CD14-positive monocyte (primary cell): Measurements from ENCODE around the gene CUX1. TPM values are rescaled to one million over a fixed set of nuclear protein-coding genes. Genes with fewer than 3 reads are reported as not detected.

Experiments
- DNase-seq, 3 donors: peaks; one replicate each; pipeline ENCODE4 v3.0.0-alpha.2; 2011 to 2022
- H2AFZ ChIP-seq: 2 replicates; pipeline ENCODE4 v1.6.0; 2012; ENCODE audit warnings: mild to moderate bottlenecking, low read depth, low read length, inconsistent platforms; ENCODE audit not compliant: insufficient read depth, poor library complexity, severe bottlenecking
- H3K27ac ChIP-seq, 2 donors: 1 replicate in 1 of 2; 2 replicates in 1 of 2; pipeline ENCODE4 v1.5.1; 2012 to 2013; ENCODE audit warnings: low read length in 2 of 2, control low read depth in 1 of 2, inconsistent platforms in 1 of 2, low read depth in 1 of 2, mild to moderate bottlenecking in 1 of 2
- H3K27me3 ChIP-seq, 2 donors: one replicate each; pipeline versions ENCODE4 v1.6.0 to v1.6.1; 2011 to 2013; ENCODE audit warnings: low read length in 2 of 2; ENCODE audit not compliant: control insufficient read depth in 2 of 2, insufficient read depth in 2 of 2
- H3K36me3 ChIP-seq, 2 donors: replicated peaks in 1 of 2; 1 replicate in 1 of 2; 2 replicates in 1 of 2; pipeline versions ENCODE4 v1.5.1 to v1.6.1; 2012 to 2013; ENCODE audit warnings: low read length in 2 of 2, control low read depth in 1 of 2, inconsistent platforms in 1 of 2, mild to moderate bottlenecking in 1 of 2; ENCODE audit not compliant: insufficient read depth in 2 of 2, control insufficient read depth in 1 of 2
- H3K4me1 ChIP-seq, 2 donors: 1 replicate in 1 of 2; 2 replicates in 1 of 2; pipeline versions ENCODE4 v1.5.1 to v1.6.1; 2012 to 2013; ENCODE audit warnings: low read length in 2 of 2, control low read depth in 1 of 2, inconsistent platforms in 1 of 2, mild to moderate bottlenecking in 1 of 2, moderate library complexity in 1 of 2; ENCODE audit not compliant: insufficient read depth in 2 of 2, control insufficient read depth in 1 of 2
- H3K4me2 ChIP-seq: replicated peaks from 2 replicates; pipeline ENCODE3; 2012; ENCODE audit warnings: low read length, moderate library complexity, mild to moderate bottlenecking; ENCODE audit not compliant: poor library complexity, severe bottlenecking; ENCODE audit errors: extremely low read depth
- H3K4me3 ChIP-seq, 3 experiments: fragments of 200-600 bp in 1 of 3; sonication (generic) in 1 of 3; replicated peaks in 1 of 3; 1 replicate in 2 of 3; 2 replicates in 1 of 3; pipeline ENCODE4 v1.5.1; 2011 to 2013; ENCODE audit warnings: low read length in 3 of 3, mild to moderate bottlenecking in 3 of 3, control low read depth in 2 of 3, low read depth in 2 of 3, inconsistent platforms in 1 of 3, moderate library complexity in 1 of 3
- H3K79me2 ChIP-seq: 2 replicates; pipeline ENCODE4 v1.6.0; 2012; ENCODE audit warnings: mild to moderate bottlenecking, control low read depth, inconsistent platforms, low read length, moderate library complexity; ENCODE audit not compliant: insufficient read depth
- H3K9ac ChIP-seq: 2 replicates; pipeline ENCODE4 v1.6.0; 2017; ENCODE audit warnings: low read length, mild to moderate bottlenecking; ENCODE audit not compliant: insufficient read depth, poor library complexity, severe bottlenecking
- H3K9me3 ChIP-seq, 2 donors: replicated peaks in 1 of 2; 1 replicate in 1 of 2; 2 replicates in 1 of 2; pipeline versions ENCODE4 v1.5.1 to v1.6.1; 2012 to 2013; ENCODE audit warnings: low read length in 2 of 2, control low read depth in 1 of 2; ENCODE audit not compliant: control insufficient read depth in 1 of 2, insufficient read depth in 1 of 2
- H4K20me1 ChIP-seq: 2 replicates; pipeline ENCODE4 v1.6.0; 2012; ENCODE audit warnings: mild to moderate bottlenecking, low read length, control low read depth, moderate library complexity; ENCODE audit not compliant: insufficient read depth
- H3K27ac Mint-ChIP-seq, 7 donors: one replicate each; pipeline ENCODE4 v1.8.0; 2020; ENCODE audit warnings: mild to moderate bottlenecking in 7 of 7, mixed read lengths in 7 of 7, moderate library complexity in 6 of 7, inconsistent platforms in 2 of 7
- H3K27me3 Mint-ChIP-seq, 3 donors: one replicate each; pipeline ENCODE4 v1.8.0; 2021 to 2022; ENCODE audit warnings: low read depth in 3 of 3, mild to moderate bottlenecking in 3 of 3, mixed read lengths in 3 of 3, moderate library complexity in 3 of 3, inconsistent platforms in 1 of 3
- H3K36me3 Mint-ChIP-seq, 2 donors: one replicate each; pipeline ENCODE4 v1.8.0; 2020; ENCODE audit warnings: mixed read lengths in 2 of 2, inconsistent platforms in 1 of 2, mild to moderate bottlenecking in 1 of 2
- H3K4me1 Mint-ChIP-seq: one replicate; pipeline ENCODE4 v1.8.0; 2020; ENCODE audit warnings: mild to moderate bottlenecking, mixed read lengths
- H3K4me3 Mint-ChIP-seq, 2 donors: one replicate each; pipeline ENCODE4 v1.8.0; 2020; ENCODE audit warnings: mild to moderate bottlenecking in 2 of 2, mixed read lengths in 2 of 2, moderate library complexity in 1 of 2
- H3K9me3 Mint-ChIP-seq, 7 donors: one replicate each; pipeline ENCODE4 v1.8.0; 2020 to 2022; ENCODE audit warnings: mixed read lengths in 7 of 7, mild to moderate bottlenecking in 6 of 7, moderate library complexity in 6 of 7, inconsistent platforms in 2 of 7
- WGBS: methylation state at CpG from one replicate; pipeline ENCODE4 v1.1.5; 2013; ENCODE audit warnings: missing lambda C conversion rate; ENCODE audit not compliant: insufficient coverage; 5-methylcytosine and 5-hydroxymethylcytosine counted together
- intact Hi-C, 2 donors: fragments of 100-400 bp; cut with micrococcal nuclease; formaldehyde crosslinking; loops; one replicate each; pipeline versions ENCODE4 v1.15.0 to v1.15.1; 2023
- polyA plus RNA-seq, 3 donors: library from polyadenylated mRNA; depleted of rRNA in 1 of 3; unstranded in 2 of 3; stranded (reverse) in 1 of 3; fragments of 300-500 nt in 2 of 3; fragments of >200 nt in 1 of 3; fragmentation: Illumina TruSeq in 2 of 3; gene quantifications; 1 replicate in 2 of 3; 2 replicates in 1 of 3; pipeline ENCODE4 v1.2.3, GENCODE V29; 2012 to 2021
- TF ChIP-seq, protein P1 (sequence below): fragments of 200-600 bp; IDR thresholded peaks from one replicate; pipeline ENCODE4 v1.8.0; 2022; ENCODE audit warnings: antibody characterized with exemption, mild to moderate bottlenecking

Gene CUX1
- polyA plus RNA-seq, 3 donors = 17.6 to 38.0 (median 28.0) TPM

DNA sequence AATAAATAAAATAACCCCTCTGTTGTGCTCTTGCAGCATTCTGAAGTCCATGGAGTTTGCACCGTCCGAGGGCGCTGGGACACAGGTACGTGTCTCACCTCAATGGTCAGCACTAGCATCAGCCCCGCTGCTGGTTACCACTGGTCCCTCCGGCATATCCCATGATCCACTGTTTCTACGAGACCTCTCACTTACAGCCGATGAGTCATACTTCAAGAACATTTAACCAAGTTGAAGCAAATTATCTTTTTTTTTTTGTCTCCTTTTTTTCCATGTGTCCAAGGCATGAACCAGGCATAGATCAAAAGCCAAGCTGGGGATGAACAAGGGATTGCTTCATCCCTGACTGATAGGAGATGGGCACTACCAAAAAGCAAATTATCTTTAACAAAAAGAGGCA, 376.4 kb downstream of the CUX1 start:
- Mint-ChIP-seq H3K27me3 (peaks cover 0 to 1% (median 0%) of the 10 kb centered on the region in 3 donors), H3K27ac (peak overlapping the region in 2 of 7 donors; percentile 16 to 51), H3K36me3 (peaks cover 90 to 98% of the 10 kb centered on the region in 2 donors), H3K4me3 (no peak overlapping the region), H3K4me1 (no peaks in the 10 kb centered on the region), H3K9me3 (no peaks in the 10 kb centered on the region)
- Histone ChIP-seq H3K79me2 (no peaks in the 10 kb centered on the region), H2AFZ (no peak overlapping the region), H3K4me3 (no peak overlapping the region), H3K9me3 (no peaks in the 10 kb centered on the region), H4K20me1 (peaks cover 23% of the 10 kb centered on the region), H3K27ac (no peak overlapping the region), H3K4me1 (no peaks in the 10 kb centered on the region), H3K9ac (no peak overlapping the region), H3K36me3 (peaks cover 85 to 100% of the 10 kb centered on the region in 2 donors), H3K4me2 (no peak overlapping the region), H3K27me3 (no peaks in the 10 kb centered on the region)
- intact Hi-C loops = no loop called here
- TF ChIP-seq, protein P1, sequence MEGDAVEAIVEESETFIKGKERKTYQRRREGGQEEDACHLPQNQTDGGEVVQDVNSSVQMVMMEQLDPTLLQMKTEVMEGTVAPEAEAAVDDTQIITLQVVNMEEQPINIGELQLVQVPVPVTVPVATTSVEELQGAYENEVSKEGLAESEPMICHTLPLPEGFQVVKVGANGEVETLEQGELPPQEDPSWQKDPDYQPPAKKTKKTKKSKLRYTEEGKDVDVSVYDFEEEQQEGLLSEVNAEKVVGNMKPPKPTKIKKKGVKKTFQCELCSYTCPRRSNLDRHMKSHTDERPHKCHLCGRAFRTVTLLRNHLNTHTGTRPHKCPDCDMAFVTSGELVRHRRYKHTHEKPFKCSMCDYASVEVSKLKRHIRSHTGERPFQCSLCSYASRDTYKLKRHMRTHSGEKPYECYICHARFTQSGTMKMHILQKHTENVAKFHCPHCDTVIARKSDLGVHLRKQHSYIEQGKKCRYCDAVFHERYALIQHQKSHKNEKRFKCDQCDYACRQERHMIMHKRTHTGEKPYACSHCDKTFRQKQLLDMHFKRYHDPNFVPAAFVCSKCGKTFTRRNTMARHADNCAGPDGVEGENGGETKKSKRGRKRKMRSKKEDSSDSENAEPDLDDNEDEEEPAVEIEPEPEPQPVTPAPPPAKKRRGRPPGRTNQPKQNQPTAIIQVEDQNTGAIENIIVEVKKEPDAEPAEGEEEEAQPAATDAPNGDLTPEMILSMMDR = no peak
- WGBS = 87% methylated on average over 7 of the region's 8 CpGs
- no peak for DNase-seq

DNA sequence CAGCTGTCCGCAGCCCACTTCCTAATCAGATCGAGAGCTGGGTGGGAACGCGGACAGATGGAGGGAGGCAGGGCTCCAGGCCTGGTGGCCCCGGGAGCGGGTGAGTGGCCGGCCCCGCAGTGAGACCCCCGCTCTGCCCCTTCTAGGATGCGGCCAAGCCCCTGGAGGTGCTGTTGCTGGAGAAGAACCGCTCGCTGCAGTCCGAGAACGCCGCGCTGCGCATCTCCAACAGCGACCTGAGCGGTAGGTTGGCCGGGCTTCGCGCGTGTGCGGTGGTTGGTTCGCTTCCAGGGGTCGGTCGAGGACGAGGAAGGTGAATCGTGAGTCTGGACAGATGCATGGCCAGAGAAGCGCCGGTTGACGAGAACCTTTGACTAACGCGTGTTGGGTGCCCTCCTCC, 377.9 kb downstream of the CUX1 start:
- H3K79me2 ChIP-seq = no peaks in the 10 kb centered on the region
- H3K9me3 ChIP-seq = no peaks in the 10 kb centered on the region
- peaks cover 28% of the 10 kb centered on the region for H4K20me1 ChIP-seq
- no peaks in the 10 kb centered on the region for H3K9me3 Mint-ChIP-seq
- H3K4me1 ChIP-seq = no peaks in the 10 kb centered on the region
- no peak overlapping the region for H3K27ac Mint-ChIP-seq
- 98% methylated on average over 34 of the region's 34 CpGs for WGBS
- intact Hi-C loops = no loop called here
- H3K27me3 Mint-ChIP-seq = peaks cover 0 to 1% (median 0%) of the 10 kb centered on the region in 3 donors
- H3K4me2 ChIP-seq = no peak overlapping the region
- H3K27ac ChIP-seq = no peak overlapping the region
- H3K4me3 ChIP-seq = no peak overlapping the region
- H3K4me3 Mint-ChIP-seq = no peak overlapping the region
- H3K4me1 Mint-ChIP-seq = no peaks in the 10 kb centered on the region
- H3K27me3 ChIP-seq = no peaks in the 10 kb centered on the region
- H3K9ac ChIP-seq = no peak overlapping the region
- TF ChIP-seq, protein P1 = no peak
- H2AFZ ChIP-seq = no peak overlapping the region
- H3K36me3 Mint-ChIP-seq = peaks cover 92 to 98% of the 10 kb centered on the region in 2 donors
- no peak for DNase-seq
- H3K36me3 ChIP-seq = peaks cover 90 to 100% of the 10 kb centered on the region in 2 donors
